Right renal pelvis (tissue), 4 donors: Measurements from ENCODE around the gene SH3RF2. TPM values are rescaled to one million over a fixed set of nuclear protein-coding genes. Genes with fewer than 3 reads are reported as not detected.

Experiments used
- DNase-seq, 4 donors: peaks; one replicate each; pipeline ENCODE4 v3.0.0-alpha.2; 2013; ENCODE audit warnings: low read depth in 4 of 4, low spot score in 3 of 4, missing footprints in 1 of 4
- polyA plus RNA-seq, 4 donors: library from polyadenylated mRNA; unstranded; fragments of 120-200 nt; gene quantifications; one replicate each; pipeline ENCODE4 v1.2.1, GENCODE V29; 2013; ENCODE audit not compliant: insufficient read length in 4 of 4

SH3RF2 gene
- polyA plus RNA-seq, 4 donors, result 4.7 to 6.0 (median 5.0) TPM

DNA sequence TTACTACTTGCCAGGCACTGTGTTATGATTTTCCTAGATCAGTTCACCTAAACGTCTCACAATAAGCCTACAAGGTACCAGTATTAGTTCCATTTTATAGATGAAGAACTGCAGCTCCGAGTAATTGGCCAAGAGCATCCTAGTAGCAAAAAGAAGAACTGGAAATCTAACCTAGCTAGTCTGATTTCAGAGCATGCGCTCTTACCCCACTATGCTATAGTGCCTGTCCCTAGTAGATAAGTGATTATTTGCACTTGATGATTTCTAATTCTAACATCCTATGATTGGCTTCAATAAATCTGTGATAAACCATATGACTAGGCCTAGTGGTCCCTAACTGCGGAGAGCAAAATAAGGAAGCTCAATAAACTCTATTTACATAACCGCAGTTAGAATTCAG, 176.1 kb downstream of the SH3RF2 start:
- DNase-seq, result no peak

Other genes starting within 250 kb of the SH3RF2 start
- gene PRELID2, start 101.2 kb upstream of the SH3RF2 start, polyA plus RNA-seq, result 10 to 100 TPM in 1 of 4 donors, 1 to 10 TPM in 3; 7.6 to 10.8 (median 9.4) TPM
- gene GRXCR2, start 63.6 kb upstream of the SH3RF2 start, polyA plus RNA-seq, result not detected
- under 1 TPM; 0.57 to 1.00 (median 0.94) TPM for gene PLAC8L1, start 169.0 kb downstream of the SH3RF2 start, polyA plus RNA-seq
- 100 to 1,000 TPM; 108 to 137 (median 123) TPM for gene LARS1, start 246.1 kb downstream of the SH3RF2 start, polyA plus RNA-seq